Activated naive CD8-positive, alpha-beta T cell treated with anti-CD3 and anti-CD28 coated beads, Interleukin-2, amount 50 U/mL, for 16 hours (primary cell): ENCODE measurements around the gene GPR31.

Experiments used
- DNase-seq: peaks from one replicate; pipeline ENCODE4 v3.0.0-alpha.2; 2020; ENCODE audit warnings: low read depth, low spot score

GPR31 gene

DNA sequence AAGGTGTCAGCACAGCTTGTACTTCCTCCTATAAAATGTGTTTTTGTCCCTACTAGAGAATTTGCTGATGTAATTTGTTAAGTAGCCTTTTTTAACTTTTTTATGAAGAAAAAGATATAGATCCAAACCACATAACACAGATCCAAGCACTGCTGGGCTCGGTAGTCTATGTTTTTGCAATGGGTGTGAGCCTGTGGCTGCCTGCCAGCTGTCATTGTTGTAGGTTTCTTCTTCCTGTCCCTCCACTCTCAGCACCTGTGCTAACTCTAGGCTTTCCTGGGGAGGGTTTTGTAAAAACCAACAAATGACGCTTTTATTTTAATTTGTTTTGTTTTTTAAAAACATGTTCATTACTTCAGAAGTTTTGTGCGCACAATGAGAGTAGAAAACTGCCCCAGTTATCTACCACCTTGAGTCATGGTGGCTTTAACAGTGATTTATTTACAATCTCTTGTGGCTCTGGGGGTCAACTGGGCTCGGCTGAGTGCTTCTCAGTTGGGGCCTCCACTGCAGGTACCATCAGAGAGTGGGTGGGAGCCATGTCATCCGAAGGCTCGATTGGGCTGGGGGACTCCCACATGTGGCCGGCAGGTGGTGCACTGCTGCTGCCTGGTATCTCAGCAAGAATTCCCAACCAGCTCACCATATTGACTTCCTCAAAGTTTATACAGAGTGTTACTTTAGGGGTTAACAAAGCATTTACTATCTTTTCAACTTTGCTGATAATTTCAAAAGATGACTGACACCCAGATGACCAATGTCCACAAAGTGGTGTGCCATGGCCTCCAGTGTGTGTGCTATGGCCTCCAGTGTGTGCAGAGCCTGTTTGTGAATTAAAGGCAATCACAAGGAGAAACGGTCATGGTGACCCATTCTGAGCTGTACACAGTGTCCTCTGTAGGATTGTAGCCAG lies 37.9 kb downstream of the GPR31 start:
- DNase-seq: no peak

DNA sequence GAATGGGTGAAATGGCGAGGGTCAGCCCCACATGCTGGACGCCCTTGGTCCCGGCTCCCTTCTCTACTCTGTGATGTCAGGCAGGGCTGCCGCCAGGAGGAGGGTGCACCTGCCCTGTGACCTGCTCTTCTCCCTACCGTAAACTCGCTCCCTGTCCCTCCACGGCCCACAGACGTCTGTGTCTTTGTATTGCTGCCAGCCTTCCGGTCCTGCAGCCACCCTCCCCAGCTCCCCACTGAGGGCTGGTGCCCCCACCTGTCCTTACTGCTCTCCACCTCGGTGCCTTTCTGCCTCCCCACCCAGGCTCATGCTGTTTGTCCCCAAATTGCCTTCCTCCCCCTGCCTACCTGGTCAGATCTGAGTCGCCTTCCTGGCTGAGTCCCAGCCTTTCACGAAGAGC lies 38.9 kb downstream of the GPR31 start:
- no peak for DNase-seq

- no peak for DNase-seq
Observed at GRCh38 chr6:167118006-167118405, 39.8 kb downstream of the GPR31 start.

GRCh38 chr6:167116838-167117228 lies 40.9 kb downstream of the GPR31 start:
- no peak for DNase-seq

DNA sequence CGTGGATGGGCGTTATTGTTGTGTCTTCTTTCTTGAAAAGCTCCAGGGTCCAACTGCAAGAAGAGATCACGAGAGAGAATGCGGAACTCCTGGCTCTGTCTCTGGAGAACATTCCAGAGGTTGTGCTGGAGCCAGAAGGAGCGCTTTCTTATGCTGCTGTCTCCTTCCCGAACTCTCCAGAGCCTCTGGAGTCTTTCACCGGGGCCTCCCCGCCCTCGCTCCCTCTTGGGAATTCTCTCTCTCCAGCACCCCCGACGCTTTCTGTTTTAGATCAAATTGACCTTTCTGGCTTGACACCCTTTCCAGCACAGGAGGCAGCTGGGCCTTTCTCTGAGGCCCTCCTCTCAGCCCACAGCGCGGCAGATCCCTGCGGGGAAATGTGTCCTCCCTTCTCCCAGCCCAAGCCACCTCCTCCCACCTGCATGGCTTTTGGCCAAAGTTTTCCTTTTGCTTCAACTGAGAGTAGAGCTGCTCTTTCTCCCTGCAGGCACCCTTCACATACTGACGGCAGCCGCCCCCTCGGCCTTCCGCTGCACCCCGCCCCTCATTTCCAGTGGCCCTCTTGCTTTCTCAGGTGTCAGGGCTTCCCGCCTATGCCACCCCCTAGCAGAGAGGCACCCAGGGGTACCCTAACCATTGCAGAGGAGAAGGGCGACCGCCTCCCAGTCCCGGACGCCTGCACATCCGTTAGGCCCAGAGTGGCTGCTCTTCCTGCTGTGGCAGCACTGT lies 41.5 kb downstream of the GPR31 start:
- no peak for DNase-seq

GRCh38 chr6:167115054-167115453 lies 42.7 kb downstream of the GPR31 start:
- no peak for DNase-seq

DNA sequence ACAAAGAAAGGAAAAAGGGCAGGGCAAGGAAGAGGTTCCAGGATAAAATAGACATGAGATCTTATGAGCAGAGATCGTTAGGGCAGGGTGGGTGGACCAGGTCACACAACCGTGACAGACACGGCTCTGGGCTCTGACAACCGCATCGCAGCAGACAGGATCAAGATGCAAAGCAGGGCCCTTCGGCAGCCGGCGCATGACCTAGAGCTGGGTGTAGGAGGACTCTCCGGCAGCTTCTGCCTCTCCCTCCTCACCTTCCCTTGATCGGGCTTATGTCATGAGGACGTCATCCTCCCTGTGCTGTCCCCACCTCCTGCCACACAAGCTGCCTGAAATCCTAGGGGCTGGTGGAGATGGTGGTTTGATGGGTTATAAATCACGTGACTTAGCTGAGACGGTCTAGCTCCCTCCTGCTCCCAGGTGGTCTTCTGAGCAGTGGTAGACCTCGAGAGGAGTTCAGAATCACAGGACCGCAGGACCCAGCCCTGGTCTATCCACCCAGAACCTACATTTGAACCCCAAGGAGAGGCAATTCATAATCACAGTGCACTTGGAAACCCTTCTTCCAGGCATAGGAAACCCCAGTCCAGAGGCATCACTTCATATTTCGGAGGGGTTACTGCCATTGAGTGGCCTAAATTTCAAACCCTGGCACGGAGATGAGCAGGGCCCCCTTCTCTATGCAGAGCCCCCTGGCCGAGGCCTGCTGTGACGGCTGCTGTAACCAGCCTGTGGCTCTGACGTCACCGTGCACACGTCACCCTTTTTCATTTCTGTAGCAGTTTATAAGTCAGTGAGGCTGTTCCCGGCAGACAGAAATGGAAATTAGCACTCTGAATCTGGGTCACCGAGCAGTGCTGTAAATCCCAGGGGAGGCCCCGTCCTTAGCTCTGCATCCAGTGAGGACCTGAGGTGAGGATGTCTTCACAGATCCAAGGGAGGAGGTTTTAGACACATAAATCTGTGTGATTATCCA lies 43.6 kb downstream of the GPR31 start:
- no peak for DNase-seq

DNA sequence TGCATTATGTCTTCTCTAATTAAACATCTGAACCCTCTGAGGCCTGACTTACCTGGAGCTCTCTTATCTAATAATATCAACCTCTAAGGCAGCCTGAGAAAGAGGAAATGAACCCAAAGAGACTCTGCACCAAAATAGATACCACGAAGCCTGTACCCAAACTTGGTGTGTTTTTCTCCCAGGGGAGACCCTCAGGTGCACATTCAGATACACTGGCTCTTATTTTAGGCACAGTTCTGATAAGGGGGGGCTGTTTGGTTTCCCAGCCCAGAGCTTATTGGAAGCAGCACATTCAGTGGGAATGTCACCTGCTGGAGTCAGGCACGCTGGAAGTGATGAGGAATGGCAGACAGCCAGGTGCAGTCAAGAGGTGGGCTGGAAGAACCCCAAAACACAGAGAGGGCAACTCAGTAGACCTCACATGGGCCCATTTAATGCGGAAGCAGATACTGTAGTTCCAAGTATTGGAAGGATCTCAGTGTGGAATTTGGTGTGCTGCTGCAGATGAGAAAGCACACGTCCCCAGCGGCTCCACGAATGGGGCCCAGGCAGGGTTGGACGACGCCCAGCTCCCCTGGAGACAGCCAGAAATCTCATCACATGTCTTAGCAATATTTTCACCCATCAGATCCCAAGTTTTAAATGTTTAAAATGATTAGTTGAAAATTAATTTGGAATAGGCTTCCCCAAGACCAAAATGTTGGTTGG lies 44.6 kb downstream of the GPR31 start:
- DNase-seq: no peak

- DNase-seq: no peak
Observed at GRCh38 chr6:167112421-167112820, 45.4 kb downstream of the GPR31 start.

DNA sequence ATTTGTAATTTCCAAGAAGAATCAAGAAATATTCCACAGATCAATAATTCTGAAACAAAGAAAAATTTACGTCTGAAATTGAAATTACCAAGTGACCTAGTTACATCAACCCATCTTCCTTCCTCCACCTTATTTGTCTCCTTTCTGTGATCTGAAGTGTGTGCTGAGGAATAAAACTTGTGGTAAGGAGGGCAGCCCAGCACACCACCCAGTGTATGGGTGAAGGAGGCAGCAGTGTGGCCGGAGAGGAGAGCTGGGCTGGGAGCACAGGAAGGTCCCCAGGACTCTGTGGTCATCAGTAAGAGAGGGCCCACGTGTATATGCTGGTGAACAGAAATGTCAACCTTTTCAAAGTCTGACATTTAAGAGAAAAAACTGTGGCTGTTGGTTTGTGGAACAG lies 46.2 kb downstream of the GPR31 start:
- DNase-seq: no peak

- no peak for DNase-seq
Observed at GRCh38 chr6:167109651-167110050, 48.1 kb downstream of the GPR31 start.

- DNase-seq: no peak
Observed at GRCh38 chr6:167108278-167108677, 49.5 kb downstream of the GPR31 start.

DNA sequence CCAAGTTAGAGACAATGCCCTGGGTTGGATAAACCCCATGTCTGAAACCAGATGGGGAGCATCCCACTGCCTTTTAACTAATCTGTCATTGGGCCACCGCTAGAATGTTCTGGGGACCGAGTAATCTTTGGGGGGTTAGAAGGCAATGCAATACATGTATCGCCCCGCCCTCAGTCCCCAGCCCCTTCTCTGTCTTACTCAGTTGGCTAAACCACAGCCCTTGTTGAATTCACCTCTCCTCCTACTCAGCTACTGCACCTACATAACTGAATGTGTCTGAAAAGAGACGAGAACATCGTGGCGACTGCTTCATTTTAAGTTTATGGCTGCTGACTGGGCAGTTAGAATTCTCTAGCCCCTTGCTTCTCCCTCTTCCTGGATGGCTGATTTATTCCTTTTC lies 50.0 kb downstream of the GPR31 start:
- no peak for DNase-seq

GRCh38 chr6:167106406-167106805 lies 51.4 kb downstream of the GPR31 start:
- DNase-seq: no peak
